SK-N-MC (cell line): ENCODE results near the gene KRTAP2-2.

ENCODE experiments used
- FOXP2 ChIP-seq: optimal IDR thresholded peaks from 2 replicates; pipeline ENCODE3; 2011; ENCODE audit warnings: mild to moderate bottlenecking, moderate library complexity; ENCODE audit not compliant: insufficient read depth; ENCODE audit errors: extremely low read length, control extremely low read depth
- POLR2AphosphoS5 ChIP-seq: IDR thresholded peaks from 2 replicates; pipeline ENCODE4 v1.6.1; 2012; ENCODE audit warnings: mild to moderate bottlenecking, low read depth, low read length, borderline replicate concordance

DNA sequence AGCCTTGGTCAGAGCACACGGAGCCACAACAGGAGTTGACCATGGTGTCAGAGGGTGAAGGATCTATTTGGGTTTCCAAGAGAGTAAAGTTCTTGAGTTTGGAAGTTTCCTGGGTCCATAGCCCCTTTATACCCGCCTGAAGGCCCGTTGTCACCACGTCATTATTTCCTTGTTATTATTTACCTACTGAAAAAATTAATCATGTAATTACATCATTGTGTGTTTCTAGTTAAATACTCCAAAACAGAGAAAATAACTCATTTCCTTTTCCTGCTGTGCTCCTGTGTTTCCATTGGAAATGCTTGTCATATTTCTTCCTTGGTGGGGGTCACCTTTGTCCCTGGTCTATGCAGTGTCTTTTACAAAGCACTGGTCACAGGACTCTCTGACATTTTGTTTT lies 43.0 kb upstream of the KRTAP2-2 start, which contains the start of gene KRTAP4-8:
- TF ChIP-seq FOXP2 (no peak), POLR2AphosphoS5 (no peak)
